Measurements from ENCODE around the gene IL3RA.

GRCh38 chrX:1336331-1336943 lies at the start of gene IL3RA:
- TF ChIP-seq CTCF (IDR thresholded peaks at IDR 0.05) (no peak), POLR2A (IDR thresholded peaks at IDR 0.05) (no peak)
